Ishikawa (cell line): ENCODE results near the gene SCN4B.

Source experiments
- CREB1 ChIP-seq: IDR thresholded peaks from 2 replicates; pipeline ENCODE4 v1.6.1; 2012; ENCODE audit warnings: low read depth
- TCF12 ChIP-seq: IDR thresholded peaks from 2 replicates; pipeline ENCODE4 v1.6.1; 2012; ENCODE audit warnings: low read depth

GRCh38 chr11:118120793-118121192 is 31.8 kb downstream of the SCN4B start:
- TF ChIP-seq CREB1 (no peak), TCF12 (no peak)
